C4-2B (cell line): Measurements from ENCODE around the gene SPECC1L.

Experiments
- CTCF ChIP-seq: fragments of 450-650 bp; conservative IDR thresholded peaks from 2 replicates; pipeline ENCODE4 v1.5.1; 2017; ENCODE audit warnings: mild to moderate bottlenecking
- ZFX ChIP-seq: fragments of 450-650 bp; IDR thresholded peaks from 2 replicates; pipeline ENCODE4 v1.6.1; 2017

GRCh38 chr22:24433828-24434470, 163.3 kb downstream of the SPECC1L start:
- no peak for TF ChIP-seq CTCF
- no peak for TF ChIP-seq ZFX
